NB4 (cell line): ENCODE results near the gene SLC9A3.

Experiments
- MYC ChIP-seq: IDR thresholded peaks from 2 replicates; pipeline ENCODE4 v1.6.1; 2011; ENCODE audit warnings: low read depth, low read length
- POLR2A ChIP-seq: IDR thresholded peaks from 2 replicates; pipeline ENCODE4 v1.6.1; 2011; ENCODE audit warnings: mild to moderate bottlenecking; ENCODE audit not compliant: insufficient read length; ENCODE audit errors: extremely low read depth
- TF ChIP-seq, protein P1 (sequence below): IDR thresholded peaks from one replicate; pipeline ENCODE4 v1.5.1; 2012; ENCODE audit warnings: low read depth, low read length
- TF ChIP-seq, protein P2 (sequence below): IDR thresholded peaks from 2 replicates; pipeline ENCODE4 v1.6.1; 2011; ENCODE audit warnings: low read depth, low read length

DNA sequence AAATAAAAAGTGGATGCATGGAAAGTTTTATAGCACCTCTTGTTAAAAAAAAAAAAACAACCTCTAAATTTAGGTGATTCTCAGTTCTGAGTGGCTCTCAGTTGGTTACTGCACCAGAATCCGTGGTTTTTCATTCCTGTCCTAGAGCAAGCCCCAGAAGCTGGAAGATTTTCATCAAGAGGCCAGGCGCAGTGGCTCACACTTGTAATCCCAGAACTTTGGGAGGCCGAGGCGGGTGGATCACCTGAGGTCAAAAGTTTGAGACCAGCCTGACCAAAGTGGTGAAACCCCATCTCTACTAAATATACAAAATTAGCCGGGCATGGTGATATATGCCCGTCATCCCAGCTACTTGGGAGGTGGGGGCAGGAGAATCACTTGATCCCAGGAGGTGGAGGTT is 27.2 kb upstream of the SLC9A3 start:
- TF ChIP-seq POLR2A (no peak), MYC (no peak)
- TF ChIP-seq, protein P1, sequence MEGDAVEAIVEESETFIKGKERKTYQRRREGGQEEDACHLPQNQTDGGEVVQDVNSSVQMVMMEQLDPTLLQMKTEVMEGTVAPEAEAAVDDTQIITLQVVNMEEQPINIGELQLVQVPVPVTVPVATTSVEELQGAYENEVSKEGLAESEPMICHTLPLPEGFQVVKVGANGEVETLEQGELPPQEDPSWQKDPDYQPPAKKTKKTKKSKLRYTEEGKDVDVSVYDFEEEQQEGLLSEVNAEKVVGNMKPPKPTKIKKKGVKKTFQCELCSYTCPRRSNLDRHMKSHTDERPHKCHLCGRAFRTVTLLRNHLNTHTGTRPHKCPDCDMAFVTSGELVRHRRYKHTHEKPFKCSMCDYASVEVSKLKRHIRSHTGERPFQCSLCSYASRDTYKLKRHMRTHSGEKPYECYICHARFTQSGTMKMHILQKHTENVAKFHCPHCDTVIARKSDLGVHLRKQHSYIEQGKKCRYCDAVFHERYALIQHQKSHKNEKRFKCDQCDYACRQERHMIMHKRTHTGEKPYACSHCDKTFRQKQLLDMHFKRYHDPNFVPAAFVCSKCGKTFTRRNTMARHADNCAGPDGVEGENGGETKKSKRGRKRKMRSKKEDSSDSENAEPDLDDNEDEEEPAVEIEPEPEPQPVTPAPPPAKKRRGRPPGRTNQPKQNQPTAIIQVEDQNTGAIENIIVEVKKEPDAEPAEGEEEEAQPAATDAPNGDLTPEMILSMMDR = no peak
- TF ChIP-seq, protein P2, sequence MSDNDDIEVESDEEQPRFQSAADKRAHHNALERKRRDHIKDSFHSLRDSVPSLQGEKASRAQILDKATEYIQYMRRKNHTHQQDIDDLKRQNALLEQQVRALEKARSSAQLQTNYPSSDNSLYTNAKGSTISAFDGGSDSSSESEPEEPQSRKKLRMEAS = no peak
